Skeletal muscle satellite cell (primary cell): ENCODE results near the gene ATP8B2. TPM values are rescaled to one million over a fixed set of nuclear protein-coding genes. Genes with fewer than 3 reads are reported as not detected.

ENCODE experiments used
- H3K27me3 ChIP-seq: 2 replicates; pipeline ENCODE4 v1.7.0; 2013; ENCODE audit warnings: low read length; ENCODE audit not compliant: control insufficient read depth, insufficient read depth
- H3K36me3 ChIP-seq: 2 replicates; pipeline ENCODE4 v1.7.0; 2013; ENCODE audit warnings: mild to moderate bottlenecking, control low read depth, low read length; ENCODE audit not compliant: insufficient read depth
- H3K4me1 ChIP-seq: 2 replicates; pipeline ENCODE4 v1.7.0; 2013; ENCODE audit warnings: low read length; ENCODE audit not compliant: control insufficient read depth, insufficient read depth
- H3K4me2 ChIP-seq: 2 replicates; pipeline ENCODE4 v1.7.0; 2013; ENCODE audit warnings: mild to moderate bottlenecking, low read length
- H3K4me3 ChIP-seq: 2 replicates; pipeline ENCODE4 v1.7.0; 2013; ENCODE audit warnings: low read length
- H3K9ac ChIP-seq: 2 replicates; pipeline ENCODE4 v1.7.0; 2013; ENCODE audit warnings: mild to moderate bottlenecking, low read depth, low read length, moderate library complexity
- H3K9me3 ChIP-seq: replicated peaks from 2 replicates; pipeline ENCODE4 v1.7.0; 2013; ENCODE audit warnings: mild to moderate bottlenecking, control low read depth, low read length
- small RNA-seq: library from RNA; depleted of rRNA; stranded (forward); fragments of <200 nt; gene quantifications from one replicate; pipeline ENCODE3, GENCODE V24; 2012

Gene ATP8B2

DNA sequence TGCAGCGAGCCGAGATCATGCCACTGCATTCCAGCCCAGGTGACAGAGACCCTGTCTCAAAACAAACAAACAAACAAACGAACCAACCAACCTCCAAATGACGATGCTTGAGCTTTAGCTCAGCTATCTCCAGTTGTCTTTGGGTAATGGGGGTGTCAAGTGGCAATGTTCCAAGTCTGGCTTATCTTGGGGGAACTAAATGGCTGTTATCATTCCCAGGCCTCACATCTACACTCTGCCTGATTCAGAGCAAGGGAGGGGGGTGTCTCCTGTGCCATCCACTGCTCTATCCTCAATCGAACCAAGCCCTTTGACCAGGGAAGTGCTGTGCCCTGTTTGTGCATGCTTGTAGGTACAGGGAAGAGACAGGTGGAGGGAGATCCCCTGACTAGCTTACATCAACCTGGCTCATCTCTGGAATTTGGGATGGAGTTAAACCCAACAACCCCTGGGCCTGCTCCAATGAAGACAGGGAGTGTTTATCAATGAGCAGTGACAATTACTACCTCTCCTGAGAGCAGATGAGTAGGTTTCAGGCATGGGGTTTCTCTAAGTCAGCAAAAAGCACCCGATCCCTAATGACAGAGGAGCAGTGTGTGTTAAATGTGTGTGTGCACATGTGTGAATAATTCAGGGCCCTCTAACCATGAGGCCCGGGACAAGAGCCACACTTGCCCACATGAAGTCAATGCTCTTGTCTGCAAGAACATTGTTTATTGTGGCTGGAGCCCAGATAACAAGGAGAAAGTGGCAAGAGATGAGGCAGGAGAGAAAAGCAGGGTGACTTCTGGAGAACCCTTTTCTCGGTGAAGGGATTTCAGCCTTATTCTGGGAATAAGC, 59.5 kb downstream of the ATP8B2 start:
- Histone ChIP-seq H3K9me3 (no peaks in the 10 kb centered on the region), H3K9ac (no peak overlapping the region), H3K36me3 (no peaks in the 10 kb centered on the region), H3K4me1 (no peaks in the 10 kb centered on the region), H3K27me3 (peaks cover 25% of the 10 kb centered on the region), H3K4me3 (no peak overlapping the region), H3K4me2 (no peak overlapping the region)

DNA sequence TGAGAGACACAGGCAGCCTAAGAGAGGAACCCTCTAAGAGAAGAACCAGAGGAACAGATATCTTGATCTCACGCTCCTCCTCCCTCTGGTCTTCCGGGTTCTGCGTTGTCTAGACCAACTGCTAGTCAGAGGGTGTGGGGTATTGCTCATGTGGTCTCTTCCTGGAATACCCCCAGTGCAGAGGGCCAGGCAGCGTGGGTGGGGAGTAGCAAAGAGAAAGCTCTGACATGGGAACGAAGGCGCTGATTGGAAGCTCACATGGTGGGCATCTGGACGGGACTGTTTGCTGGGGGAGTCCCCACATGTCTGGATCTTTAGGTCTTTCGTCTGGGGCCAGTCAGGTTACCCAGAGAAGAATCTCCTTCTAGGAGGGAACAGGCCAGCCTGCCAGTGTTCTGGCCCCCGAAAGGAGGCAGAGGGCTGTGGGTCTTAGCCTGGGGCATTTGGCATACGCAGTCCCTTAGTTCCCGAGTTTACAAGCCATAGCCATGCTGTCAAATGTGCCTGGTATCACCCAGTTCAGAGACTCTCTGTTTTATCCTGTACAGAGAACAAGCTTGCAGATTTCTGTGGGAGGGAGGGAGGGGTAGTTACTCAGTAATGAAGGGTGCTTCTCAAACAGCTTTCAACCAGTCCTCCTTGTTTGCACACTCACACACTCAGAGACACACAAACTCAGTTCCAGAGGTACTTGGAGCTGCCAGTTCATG, 61.5 kb downstream of the ATP8B2 start:
- Histone ChIP-seq H3K27me3 (peaks cover 33% of the 10 kb centered on the region), H3K9ac (no peak overlapping the region), H3K4me3 (no peak overlapping the region), H3K36me3 (no peaks in the 10 kb centered on the region), H3K9me3 (no peaks in the 10 kb centered on the region), H3K4me2 (no peak overlapping the region), H3K4me1 (no peaks in the 10 kb centered on the region)

DNA sequence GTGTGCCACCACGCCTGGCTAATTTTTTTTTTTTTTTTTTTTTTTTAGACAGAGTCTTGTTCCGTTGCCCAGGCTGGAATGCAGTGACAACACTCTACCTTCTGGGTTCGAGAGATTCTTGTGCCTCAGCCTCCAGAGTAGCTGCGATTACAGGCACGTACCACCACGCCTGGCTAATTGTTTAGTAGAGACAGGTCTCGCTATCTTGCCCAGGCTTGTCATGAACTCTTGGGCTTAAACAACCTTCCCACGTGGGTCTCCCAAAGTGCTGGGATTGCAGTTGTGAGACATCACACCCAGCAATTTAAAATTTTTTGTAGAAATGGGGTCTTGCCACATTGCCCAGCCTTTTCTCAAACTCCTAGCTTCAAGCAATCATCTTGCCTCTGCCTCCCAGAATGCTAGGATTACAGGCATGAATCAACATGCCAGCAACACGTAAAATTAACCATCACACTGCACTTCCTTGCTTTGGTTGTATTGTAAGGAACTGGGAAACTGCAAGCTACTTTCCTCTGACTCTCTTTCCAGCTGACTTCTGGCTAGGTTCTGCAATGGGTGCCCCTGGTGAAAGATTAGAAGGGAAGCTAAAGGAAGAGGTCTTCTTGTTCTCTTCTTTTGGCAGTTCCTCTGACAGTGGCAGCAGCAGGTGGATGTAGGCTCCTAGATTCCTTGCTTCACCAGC, 65.9 kb downstream of the ATP8B2 start:
- H3K4me1 ChIP-seq: no peaks in the 10 kb centered on the region
- no peak overlapping the region for H3K9ac ChIP-seq
- no peak overlapping the region for H3K4me2 ChIP-seq
- H3K27me3 ChIP-seq: peaks cover 19% of the 10 kb centered on the region
- H3K9me3 ChIP-seq: no peaks in the 10 kb centered on the region
- H3K36me3 ChIP-seq: no peaks in the 10 kb centered on the region
- H3K4me3 ChIP-seq: no peak overlapping the region

DNA sequence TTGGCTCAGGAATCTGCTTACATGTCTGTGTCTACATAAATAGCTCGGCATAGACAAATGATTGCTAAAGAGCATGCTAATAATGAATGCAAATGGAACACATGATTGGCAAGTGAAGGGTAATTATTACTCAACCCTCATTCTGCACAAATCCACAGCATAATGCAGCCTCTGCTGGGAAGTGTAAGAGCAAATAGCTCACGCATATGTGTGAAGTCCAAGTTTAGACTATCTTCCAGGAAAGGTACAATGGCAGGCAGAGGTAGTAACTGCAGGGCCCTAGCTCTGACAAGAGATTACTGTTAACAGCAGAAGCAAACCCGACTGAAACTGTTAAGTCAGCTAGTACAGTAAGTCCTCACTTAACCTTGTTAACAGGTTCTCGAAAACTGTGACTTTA, 72.8 kb downstream of the ATP8B2 start:
- no peaks in the 10 kb centered on the region for H3K4me1 ChIP-seq
- peaks cover 17% of the 10 kb centered on the region for H3K27me3 ChIP-seq
- H3K9me3 ChIP-seq: no peaks in the 10 kb centered on the region
- no peaks in the 10 kb centered on the region for H3K36me3 ChIP-seq
- no peak overlapping the region for H3K4me3 ChIP-seq
- no peak overlapping the region for H3K9ac ChIP-seq
- H3K4me2 ChIP-seq: no peak overlapping the region

DNA sequence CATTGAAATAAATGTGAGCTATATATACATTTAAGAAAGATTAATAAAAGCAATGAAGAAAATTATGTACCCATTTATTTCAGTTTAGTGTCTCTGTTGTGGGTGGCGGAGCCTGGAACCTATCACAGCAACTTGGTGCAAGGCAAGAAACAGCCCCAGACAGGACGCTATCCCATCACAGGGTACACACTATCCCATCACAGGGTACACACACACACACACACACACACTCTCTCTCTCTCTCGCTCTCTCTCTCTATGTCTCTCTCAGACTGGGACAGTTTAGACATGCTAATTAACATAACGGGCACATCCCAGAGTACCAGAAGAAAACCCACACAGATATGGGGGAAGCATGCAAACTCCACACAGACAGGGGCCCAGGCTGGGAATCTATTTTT, 73.4 kb downstream of the ATP8B2 start:
- H3K9ac ChIP-seq: no peak overlapping the region
- no peaks in the 10 kb centered on the region for H3K4me1 ChIP-seq
- no peak overlapping the region for H3K4me2 ChIP-seq
- no peaks in the 10 kb centered on the region for H3K36me3 ChIP-seq
- peaks cover 19% of the 10 kb centered on the region for H3K27me3 ChIP-seq
- no peak overlapping the region for H3K4me3 ChIP-seq
- H3K9me3 ChIP-seq: no peaks in the 10 kb centered on the region

DNA sequence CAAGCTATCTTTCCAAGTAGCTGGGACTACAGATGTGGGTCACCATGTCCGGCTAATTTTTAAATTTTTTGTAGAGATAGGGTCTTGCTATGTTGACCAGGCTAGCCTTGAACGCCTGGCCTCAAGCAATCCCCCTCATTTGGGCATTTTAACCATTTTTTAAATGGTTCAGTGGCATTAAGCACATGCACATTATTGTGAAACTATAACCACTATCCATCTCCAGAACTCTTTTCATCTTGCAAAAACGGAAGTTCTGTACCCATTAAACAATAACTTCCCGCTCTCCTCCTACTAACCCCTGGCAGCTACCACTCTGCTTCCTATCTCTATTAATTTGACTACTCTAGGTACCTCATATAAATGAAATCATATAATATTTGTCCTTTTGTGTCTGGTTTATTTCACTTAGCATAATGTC, 75.1 kb downstream of the ATP8B2 start:
- Histone ChIP-seq H3K27me3 (peaks cover 22% of the 10 kb centered on the region), H3K4me2 (no peak overlapping the region), H3K9me3 (no peaks in the 10 kb centered on the region), H3K36me3 (no peaks in the 10 kb centered on the region), H3K9ac (no peak overlapping the region), H3K4me1 (peaks cover 5% of the 10 kb centered on the region), H3K4me3 (no peak overlapping the region)

Small RNA genes within 50 kb of the gene (small RNA-seq; reads per million reads assigned to genes)
- not detected for gene RF00273
- not detected for gene RNU6-121P
- not detected for gene RNU6-239P
- not detected for gene RNU7-57P
